OCI-LY1 (cell line): ENCODE results near the gene TGFB2.

Experiments
- EZH2 ChIP-seq: fragments of 200-600 bp; sonication (generic), shearing (Covaris generic); IDR thresholded peaks from 2 replicates; pipeline ENCODE4 v1.8.0; 2017; ENCODE audit warnings: borderline replicate concordance, mixed run types, mild to moderate bottlenecking, antibody characterized with exemption, low read length, moderate library complexity, mixed read lengths
- TF ChIP-seq, protein P1 (sequence below): fragments of 200-600 bp; sonication (generic), shearing (Covaris generic); IDR thresholded peaks from 2 replicates; pipeline ENCODE4 v1.5.1; 2017; ENCODE audit warnings: mild to moderate bottlenecking, antibody characterized with exemption, low read length, moderate library complexity, mixed read lengths

DNA sequence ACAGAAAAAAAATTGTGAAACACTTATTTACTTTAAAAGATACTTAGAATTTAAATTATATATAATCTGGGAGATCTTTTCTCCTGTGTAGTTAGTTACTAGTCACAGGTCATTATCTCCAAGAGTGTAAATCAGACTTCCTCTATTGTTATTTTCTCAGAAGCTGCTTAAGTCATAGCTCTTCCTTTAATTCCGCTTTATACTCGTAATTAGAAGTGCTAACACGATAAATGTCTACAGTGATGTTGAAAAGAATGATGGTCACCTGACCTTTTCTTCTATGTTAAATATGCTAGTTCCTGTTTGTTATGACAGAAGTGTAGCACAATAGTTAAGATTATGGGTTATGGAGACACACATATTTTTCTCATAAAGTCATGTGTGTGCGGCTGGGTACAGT lies 123.6 kb downstream of the TGFB2 start:
- TF ChIP-seq, protein P1, sequence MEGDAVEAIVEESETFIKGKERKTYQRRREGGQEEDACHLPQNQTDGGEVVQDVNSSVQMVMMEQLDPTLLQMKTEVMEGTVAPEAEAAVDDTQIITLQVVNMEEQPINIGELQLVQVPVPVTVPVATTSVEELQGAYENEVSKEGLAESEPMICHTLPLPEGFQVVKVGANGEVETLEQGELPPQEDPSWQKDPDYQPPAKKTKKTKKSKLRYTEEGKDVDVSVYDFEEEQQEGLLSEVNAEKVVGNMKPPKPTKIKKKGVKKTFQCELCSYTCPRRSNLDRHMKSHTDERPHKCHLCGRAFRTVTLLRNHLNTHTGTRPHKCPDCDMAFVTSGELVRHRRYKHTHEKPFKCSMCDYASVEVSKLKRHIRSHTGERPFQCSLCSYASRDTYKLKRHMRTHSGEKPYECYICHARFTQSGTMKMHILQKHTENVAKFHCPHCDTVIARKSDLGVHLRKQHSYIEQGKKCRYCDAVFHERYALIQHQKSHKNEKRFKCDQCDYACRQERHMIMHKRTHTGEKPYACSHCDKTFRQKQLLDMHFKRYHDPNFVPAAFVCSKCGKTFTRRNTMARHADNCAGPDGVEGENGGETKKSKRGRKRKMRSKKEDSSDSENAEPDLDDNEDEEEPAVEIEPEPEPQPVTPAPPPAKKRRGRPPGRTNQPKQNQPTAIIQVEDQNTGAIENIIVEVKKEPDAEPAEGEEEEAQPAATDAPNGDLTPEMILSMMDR = no peak
- TF ChIP-seq EZH2 = no peak
